ENCODE data around the gene FAM120A.

Gene FAM120A

GRCh38 chr9:93597142-93597706 lies 145.7 kb downstream of the FAM120A start:
- no peak for DNase-seq

GRCh38 chr9:93597871-93598646 lies 146.6 kb downstream of the FAM120A start:
- no peak for DNase-seq

DNA sequence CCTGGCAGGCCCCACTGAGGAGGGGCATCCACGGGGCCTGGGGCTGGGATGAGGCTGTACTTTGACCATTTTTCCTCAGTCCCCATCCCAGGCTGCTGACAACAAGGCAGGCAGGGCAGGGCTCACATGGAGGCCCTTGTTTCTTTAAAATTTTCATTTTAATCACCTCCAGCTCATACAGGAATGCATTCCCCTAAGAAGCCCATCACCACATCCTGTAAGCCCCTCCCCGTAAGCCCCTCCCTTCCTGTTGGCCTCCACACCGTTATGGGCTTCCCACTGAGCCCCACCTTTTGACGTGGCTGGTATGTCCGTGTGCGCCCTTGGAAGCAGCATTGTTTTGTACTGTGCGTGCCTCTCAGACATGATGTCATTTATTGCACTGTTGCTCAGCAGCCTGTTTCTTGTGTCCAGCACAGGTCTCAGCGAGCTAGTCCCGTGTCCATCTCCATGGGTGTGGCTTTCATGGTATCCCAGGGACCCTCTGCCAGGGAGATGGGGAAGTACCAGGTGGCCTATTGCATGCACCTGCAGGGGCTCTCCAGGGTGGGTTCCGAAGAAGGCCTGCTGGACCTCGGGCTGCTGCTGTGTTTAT lies 147.3 kb downstream of the FAM120A start:
- no peak for DNase-seq

DNA sequence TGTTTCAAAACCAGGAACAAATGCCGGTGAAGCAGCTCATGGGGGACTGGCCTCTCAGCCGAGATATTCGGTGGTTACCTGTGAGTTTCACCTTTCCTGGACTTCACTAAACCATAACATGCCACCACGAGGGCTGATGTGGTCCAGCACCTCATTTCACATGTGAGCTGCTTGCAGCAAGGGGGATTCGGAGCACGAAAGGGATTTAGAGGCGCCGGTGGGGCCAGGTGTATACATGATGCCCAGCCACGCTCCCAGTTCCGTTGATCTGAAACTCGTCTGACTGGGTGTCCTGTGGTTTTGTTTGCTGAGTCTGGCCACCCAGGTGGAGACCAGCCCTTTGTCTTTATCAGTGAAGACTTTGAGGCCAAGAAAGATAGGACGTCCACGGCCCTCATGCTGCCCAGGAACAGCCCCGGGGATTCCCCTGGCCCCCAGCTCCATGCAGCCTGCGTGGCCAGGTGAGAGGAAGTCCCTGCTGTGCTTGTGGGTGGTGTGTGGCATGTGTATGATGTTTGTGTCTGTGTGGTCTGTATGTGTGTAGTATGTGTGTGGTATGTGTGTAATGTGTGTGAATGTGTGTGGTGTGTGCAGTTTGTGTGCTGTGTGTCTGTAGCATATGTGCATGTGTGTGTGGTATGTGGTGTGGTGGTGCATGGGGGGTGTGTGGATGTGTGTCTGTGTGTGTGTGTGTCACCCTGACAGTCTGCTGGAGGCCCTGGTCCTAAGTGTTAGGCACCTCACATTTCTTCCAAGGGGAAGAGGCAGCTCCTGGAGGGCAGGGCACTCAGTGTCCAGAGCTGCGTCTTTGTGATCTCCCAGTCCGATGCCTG lies 148.3 kb downstream of the FAM120A start:
- DNase-seq: no peak

DNA sequence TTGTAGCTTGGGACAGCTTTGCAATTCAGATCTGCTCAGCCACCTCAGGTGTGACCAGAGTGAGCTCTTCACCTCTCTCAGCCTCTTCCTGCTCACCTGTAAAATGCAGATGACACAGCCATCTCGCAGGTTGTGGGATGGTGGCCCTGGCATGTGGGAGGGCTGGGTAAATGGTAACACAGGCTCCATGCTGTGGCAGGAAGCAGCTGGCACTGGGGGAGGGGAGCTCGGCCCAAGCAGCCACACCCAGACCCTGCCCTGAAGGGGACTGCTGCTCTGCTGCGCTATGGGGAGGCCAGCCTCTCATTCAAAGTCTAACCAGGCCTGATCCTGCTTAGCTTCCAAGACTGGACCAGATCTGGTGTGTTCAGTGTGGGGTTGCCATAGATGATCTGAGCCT lies 149.0 kb downstream of the FAM120A start:
- no peak for DNase-seq

GRCh38 chr9:93601063-93601462 lies 149.6 kb downstream of the FAM120A start:
- DNase-seq: no peak

- DNase-seq: no peak
Measured at GRCh38 chr9:93601666-93602065, 150.2 kb downstream of the FAM120A start.

GRCh38 chr9:93603011-93603410 lies 151.5 kb downstream of the FAM120A start:
- DNase-seq: no peak

DNA sequence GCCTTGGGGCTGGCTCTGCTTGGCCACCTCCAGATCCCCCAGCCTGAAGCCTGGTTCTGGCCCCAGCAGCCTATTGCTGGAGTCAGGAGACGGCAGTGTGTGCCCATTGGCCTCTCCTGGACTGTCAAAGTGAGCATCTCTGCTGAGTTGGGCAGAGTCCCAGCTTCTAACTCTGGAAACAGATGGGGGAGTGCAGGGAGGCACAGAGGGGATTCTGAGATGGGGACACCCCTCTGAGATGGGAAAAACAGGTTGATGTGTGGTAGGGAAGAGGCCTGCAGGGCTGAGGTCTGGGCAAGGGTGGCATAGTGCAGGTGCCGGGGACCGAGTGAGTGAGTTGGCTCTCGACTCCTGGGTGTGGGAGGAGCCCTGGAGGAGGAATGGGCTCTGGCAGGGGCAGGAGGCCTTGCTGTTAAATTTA lies 152.4 kb downstream of the FAM120A start:
- no peak for DNase-seq

- no peak for DNase-seq
Measured at GRCh38 chr9:93606187-93606586, 154.7 kb downstream of the FAM120A start.

- no peak for DNase-seq
Measured at GRCh38 chr9:93610206-93610605, 158.7 kb downstream of the FAM120A start.

DNA sequence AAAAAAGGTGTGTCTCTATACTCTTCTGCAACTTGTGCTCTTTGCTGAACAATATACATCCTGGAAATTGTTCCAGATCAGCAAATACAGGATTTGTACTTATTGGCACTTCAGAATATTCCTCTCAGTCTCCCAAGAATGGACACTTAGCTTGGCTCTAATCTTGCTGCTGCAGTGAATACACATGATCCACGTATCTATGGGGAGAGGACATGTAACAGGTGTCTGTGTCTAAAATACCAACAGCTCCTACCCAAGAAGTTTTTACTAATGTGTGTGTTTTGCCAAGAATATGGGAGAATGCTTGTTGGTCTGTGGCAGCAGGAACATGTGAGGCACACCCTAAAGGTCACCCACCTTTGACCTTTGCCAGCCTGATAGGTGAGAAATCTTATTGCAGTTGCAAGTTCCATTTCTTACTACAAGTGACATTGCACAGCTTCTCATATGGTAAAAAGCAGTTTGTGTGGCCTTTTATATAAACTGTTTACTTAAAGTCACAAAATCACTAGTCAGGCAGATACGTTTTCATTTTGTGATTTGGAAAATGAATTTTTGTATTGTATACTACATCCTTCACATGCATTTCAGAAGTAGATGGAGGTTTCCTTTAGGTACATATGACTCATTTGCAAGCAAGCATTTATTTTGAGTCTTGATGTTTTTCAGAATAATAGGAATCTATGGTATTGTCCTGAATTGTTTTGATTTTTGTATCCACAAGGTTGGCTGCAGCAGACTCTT lies 160.7 kb downstream of the FAM120A start:
- DNase-seq: no peak

DNA sequence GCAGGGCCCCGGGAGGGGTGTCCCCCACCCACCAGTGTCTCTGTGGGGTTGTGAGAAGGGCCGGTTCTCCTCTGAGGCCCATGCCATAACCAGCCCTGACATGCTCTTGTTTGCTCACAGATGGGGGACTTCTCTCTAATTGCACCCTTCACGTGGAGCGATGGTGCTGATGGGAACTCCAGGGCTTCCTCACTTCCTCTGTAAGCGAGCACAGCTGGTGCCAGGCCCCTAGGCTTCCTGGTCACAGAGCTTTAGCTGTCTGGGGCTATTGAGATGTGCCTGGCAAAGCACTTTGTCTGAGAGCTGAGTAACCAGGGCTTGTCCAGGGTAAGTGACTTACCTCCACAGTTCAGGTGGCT lies 161.3 kb downstream of the FAM120A start:
- no peak for DNase-seq

- no peak for DNase-seq
Measured at GRCh38 chr9:93613174-93613573, 161.7 kb downstream of the FAM120A start.

DNA sequence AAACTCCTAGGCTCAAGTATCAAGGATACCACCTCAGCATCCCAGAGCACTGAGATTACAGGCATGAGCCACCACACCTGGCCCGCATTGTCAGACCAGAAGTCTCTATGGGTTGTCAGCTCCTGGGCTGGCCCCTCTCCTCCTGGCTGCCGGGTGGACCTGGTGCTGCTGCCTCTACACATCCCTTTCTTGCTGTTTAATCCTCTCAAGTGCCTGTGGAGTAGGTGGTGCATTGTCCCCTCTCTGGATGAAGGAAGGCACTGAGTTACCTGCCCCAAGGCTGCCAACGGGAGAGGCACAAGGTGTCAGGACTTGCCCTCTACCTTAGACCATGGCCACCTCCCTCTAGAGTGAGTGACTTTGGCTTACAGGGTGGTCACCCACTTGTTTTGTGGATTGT lies 162.3 kb downstream of the FAM120A start:
- DNase-seq: no peak

DNA sequence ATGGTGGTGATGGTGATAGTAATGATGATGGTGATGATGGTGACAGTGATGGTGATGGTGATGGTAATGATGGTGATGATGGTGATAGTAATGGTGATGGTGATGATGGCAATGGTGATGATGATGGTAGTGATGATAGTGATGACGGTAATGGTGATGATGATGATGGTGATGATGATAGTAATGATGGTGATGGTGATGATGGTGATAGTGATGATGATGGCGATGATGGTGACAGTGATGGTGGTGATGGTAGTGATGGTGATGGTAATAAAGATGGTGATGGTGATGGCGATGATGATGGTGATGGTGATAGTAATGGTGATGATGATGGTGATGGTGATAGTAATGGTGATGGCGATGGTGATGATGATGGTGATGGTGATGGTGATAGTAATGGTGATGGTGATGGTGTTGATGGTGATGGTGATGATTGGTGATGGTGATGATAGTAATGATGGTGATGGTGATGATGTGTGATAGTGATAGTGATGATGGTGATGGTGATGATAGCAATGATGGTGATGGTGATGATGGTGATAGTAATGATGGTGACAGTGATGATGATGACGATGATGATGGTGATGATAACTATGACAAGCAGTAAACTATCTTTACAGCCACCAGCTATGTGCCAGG lies 163.5 kb downstream of the FAM120A start:
- no peak for DNase-seq

Measured in NCI-H446 (cell line).